HL-60/S4 treated with retinoic acid at 250 ng/mL for 4 days and 3 days (cell line): Measurements from ENCODE around the gene HPN.

Experiments
- in situ Hi-C: fragments of 300-500 bp; cut with MboI; formaldehyde crosslinking; loops from 2 replicates; pipeline ENCODE4 v1.7.0; 2022; ENCODE audit warnings: low sequenced_read_pairs

The HPN gene

GRCh38 chr19:35060160-35060855 is 18.8 kb downstream of the HPN start:
- in situ Hi-C loops = no loop called here

- in situ Hi-C loops = no loop called here
Observed at GRCh38 chr19:35061583-35062373, 20.3 kb downstream of the HPN start.

DNA sequence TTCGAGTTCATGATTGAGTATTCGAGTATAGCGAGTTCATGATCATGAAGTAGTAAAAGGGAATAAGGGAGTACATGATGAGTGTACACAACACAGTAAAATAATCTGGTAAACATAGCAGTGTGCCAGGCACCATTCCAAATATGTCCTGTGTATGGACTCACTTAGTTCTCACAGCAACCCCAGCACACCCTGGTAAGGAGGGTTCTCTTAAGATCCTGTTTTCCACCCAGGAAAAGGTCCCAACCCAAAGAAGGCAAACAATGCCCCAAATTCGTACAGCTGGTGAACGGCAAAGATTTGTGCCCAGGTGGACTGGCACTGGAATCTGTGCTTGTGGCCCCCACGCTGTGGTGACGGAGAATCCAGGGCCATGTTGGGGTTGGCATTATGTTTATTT is 21.4 kb downstream of the HPN start:
- in situ Hi-C loops = no loop called here

DNA sequence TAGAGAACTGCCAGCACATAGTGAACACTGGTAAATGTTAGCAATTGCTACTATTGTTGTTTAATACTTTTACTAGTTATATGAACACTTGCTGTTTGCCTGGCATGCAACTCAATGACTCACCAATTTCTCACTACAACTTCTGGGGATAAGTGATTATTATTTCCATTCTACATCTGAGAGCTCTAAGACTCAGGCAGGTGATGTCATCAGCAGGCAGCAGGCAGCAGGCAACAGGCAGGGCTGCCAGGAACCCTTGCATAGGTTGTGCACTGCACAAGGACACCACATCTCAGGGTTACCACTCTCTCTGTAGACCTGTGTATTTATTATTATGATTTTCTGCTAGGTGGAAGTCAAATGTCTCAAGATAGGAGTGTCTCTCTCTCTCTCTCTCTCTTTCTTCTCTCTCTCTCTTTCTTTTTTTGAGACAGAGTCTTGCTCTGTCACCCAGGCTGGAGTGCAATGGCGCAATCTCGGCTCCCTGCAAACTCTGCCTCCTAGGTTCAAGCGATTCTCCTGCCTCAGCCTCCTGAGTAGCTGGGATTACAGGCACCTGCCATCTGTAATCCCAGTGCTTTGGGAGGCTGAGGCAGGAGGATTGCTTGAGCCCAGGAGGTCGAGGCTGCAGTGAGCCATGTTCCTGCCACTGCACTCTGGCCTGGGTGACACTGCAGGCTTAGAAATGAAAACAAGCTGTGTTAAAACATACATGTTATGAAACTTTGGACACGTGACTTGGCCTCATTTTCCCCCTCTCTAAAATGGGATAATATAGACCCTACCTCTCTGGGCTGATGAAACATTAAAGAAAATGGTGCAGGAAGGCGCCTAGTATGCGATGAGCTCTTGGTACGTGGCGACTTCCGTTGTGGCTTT is 22.7 kb downstream of the HPN start:
- in situ Hi-C loops = no loop called here

GRCh38 chr19:35065574-35065973 is 24.1 kb downstream of the HPN start:
- in situ Hi-C loops = no loop called here

DNA sequence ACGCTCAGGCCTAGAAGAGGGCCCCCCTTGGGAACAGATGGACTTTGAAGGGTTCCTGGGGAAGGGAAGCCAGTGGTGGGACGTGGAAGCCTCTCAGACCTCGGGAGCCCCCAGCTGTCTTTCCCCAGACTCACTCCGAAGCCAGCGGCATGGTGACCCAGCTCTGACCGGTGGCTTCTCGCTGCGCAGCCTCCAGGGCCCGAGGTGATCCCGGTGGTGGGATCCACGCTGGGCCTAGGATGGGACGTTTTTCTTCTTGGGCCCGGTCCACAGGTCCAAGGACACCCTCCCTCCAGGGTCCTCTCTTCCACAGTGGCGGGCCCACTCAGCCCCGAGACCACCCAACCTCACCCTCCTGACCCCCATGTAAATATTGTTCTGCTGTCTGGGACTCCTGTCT is 24.6 kb downstream of the HPN start:
- in situ Hi-C loops = no loop called here

- in situ Hi-C loops = no loop called here
Observed at GRCh38 chr19:35066691-35067563, 25.4 kb downstream of the HPN start.

- in situ Hi-C loops = no loop called here
Observed at GRCh38 chr19:35068941-35069634, 27.6 kb downstream of the HPN start.

GRCh38 chr19:35069696-35070095 is 28.2 kb downstream of the HPN start:
- in situ Hi-C loops = no loop called here

- in situ Hi-C loops = no loop called here
Observed at GRCh38 chr19:35070471-35070870, 28.9 kb downstream of the HPN start.

- in situ Hi-C loops = no loop called here
Observed at GRCh38 chr19:35073516-35073915, 32.0 kb downstream of the HPN start.

GRCh38 chr19:35073941-35074340 is 32.4 kb downstream of the HPN start:
- in situ Hi-C loops = no loop called here

- in situ Hi-C loops = no loop called here
Observed at GRCh38 chr19:35074426-35075201, 33.1 kb downstream of the HPN start.

DNA sequence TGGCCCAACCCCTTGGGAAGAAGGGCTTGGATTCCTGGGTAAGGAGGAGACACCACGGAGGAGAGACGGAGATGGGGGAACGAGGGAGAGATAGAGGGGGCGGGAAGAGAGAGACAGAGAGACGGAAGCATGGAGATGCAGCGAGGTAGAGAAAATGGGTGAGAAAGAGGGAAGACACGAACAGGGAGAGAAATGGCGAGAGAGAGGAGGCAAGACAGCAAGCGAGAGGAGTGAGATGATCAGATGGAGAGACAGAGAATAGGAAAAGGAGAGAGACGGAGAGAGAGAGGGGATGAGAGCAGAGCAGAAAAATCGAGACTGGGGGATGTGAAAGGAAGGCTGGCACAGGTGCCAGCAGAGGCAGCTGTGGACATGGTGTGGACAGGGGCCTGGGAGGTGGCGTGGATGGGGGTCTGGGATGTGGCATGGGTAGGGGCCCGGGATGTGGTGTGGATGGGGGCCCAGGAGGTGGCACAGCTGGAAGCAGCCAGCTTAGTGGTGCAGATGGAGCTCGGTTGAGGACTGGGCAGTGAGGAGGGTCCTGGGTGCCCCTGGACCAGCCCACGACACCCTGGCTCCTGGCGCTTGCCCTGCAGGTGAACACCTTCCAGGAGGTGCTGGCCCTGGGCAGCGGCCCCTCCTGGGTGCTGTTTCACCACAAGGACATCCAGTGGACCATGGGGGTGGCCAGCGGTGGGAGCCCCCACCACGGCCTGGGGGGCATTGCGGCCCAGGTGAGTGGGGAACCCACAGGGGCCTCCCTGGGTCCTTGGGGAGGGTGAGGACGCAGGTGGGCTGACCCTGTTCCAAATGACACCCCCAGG is 33.9 kb downstream of the HPN start:
- in situ Hi-C loops = no loop called here

DNA sequence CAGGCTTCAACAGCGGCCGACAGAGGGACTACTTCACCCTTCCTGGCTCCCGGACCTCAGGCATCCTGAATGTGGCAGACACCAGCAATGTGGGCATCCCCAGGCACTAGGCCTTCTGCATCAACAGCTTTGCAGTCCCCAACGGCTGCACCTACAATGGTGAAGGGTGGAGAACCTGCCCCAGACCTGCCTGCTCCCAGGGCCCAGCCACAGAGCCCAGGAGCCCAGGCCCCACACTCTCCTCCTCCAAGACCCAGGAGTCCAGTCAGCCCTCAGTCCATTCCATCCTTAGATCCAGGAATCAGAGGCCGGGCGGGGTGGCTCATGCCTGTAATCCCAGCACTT is 34.5 kb downstream of the HPN start:
- in situ Hi-C loops = no loop called here

GRCh38 chr19:35076657-35077056 is 35.1 kb downstream of the HPN start:
- in situ Hi-C loops = no loop called here

DNA sequence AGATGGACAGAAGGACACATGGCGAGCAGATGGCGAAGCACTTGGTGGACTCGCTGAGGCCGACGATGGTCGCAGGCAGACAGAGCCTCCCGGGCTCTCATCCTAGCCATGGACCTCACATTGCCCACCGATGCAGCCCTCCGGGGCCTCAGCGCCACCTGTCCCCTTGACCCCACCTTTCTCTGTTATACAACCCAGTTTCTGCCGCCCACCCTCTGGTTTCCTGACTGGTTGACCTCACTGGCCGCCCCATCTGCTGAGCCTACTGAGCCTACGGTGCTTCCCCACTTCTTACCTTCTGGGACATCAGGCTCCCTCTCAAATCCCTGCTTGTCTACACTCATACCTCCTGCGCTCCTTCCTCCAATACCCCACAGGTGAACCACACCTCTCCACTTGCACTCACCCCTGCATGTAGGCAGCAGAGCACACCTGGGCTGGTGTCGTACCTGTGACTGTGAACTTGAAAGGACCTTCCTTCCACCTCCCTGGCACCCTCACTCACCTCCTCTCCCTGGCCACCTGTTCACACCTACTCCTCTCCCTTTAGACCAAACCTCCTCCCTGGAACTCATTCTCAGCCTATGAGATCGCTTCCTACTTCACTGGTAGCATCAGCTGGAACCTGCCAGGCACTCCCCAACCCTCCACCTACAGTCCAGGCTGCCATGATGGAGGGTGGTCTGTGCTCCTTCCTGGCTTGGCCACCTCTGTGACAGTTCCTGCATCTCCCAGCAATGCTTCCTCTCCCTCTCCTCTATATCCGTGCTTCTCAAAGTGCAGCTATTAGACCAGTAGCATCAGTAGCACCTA is 36.1 kb downstream of the HPN start:
- in situ Hi-C loops = no loop called here

GRCh38 chr19:35079826-35080225 is 38.3 kb downstream of the HPN start:
- in situ Hi-C loops = no loop called here
